ENCODE results near the gene LRRC59. TPM values are rescaled to one million over a fixed set of nuclear protein-coding genes. Genes with fewer than 3 reads are reported as not detected.

The LRRC59 gene
- total RNA-seq, 2 donors from 2014 or later: 87.9 to 98.2 TPM

DNA sequence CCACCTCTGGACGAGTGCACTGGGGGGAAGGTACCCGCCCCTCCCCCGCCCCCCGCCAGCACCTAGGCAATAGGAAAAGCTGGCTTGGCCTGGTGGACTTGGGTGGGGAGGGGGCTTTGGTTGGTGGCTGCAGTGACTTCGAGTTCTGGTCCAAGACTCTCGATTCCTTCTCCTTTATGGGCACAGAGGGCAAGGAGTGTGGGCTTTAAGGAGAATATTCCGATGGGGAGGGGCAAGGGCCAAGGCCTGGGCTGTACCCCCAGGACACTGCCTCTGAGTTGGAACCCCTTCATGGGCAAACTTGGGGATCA is 29.1 kb upstream of the LRRC59 start:
- peaks cover 10% of the 10 kb centered on the region for H3K4me1 ChIP-seq (ENCODE audit: control insufficient read depth, insufficient read depth, low read length)
- TF ChIP-seq CTCF (conservative IDR thresholded peaks at IDR 0.05): no peak
- peak overlapping the region; percentile 89 for H3K4me3 ChIP-seq (ENCODE audit: low read length)
- Mint-ChIP-seq H3K4me1 (peaks cover 18% of the 10 kb centered on the region), H3K36me3 (ENCODE audit: low read depth) (no peaks in the 10 kb centered on the region), H3K27ac (peak overlapping the region; percentile 17), H3K27me3 (ENCODE audit: insufficient read depth) (no peaks in the 10 kb centered on the region), H3K4me3 (peak overlapping the region; percentile 70), H3K9me3 (peaks cover 4% of the 10 kb centered on the region)
- peak overlapping the region; percentile 29 for H3K27ac ChIP-seq (ENCODE audit: low read depth, low read length)
- H3K9me3 ChIP-seq (ENCODE audit: control insufficient read depth, low read length): no peaks in the 10 kb centered on the region
- DNase-seq: no peak
- no peaks in the 10 kb centered on the region for H3K36me3 ChIP-seq (ENCODE audit: control insufficient read depth, insufficient read depth, low read length)
- 0 to 7% methylated on average over 3 to 7 of the region's 7 CpGs for WGBS, 2 experiments (ENCODE audit: insufficient coverage in 1 of 2, insufficient read length in 1 of 2)
- H3K27me3 ChIP-seq (ENCODE audit: control insufficient read depth, insufficient read depth, low read length, poor library complexity, severe bottlenecking): no peaks in the 10 kb centered on the region
- H3K9ac ChIP-seq (ENCODE audit: extremely low read depth, low read length, poor library complexity, severe bottlenecking): peak overlapping the region; percentile 30

- Mint-ChIP-seq H3K4me1 (peaks cover 18% of the 10 kb centered on the region), H3K27ac (peak within 1 kb of the TSS; percentile 89), H3K27me3 (ENCODE audit: insufficient read depth) (peaks cover 2% of the 10 kb centered on the region), H3K4me3 (peak within 1 kb of the TSS; percentile 70), H3K36me3 (ENCODE audit: low read depth) (no peaks in the 10 kb centered on the region), H3K9me3 (peaks cover 8% of the 10 kb centered on the region)
- 8 to 20% methylated on average over 28 to 70 of the region's 70 CpGs for WGBS, 2 experiments (ENCODE audit: insufficient coverage in 1 of 2, insufficient read length in 1 of 2)
- Histone ChIP-seq H3K9ac (ENCODE audit: extremely low read depth, low read length, poor library complexity, severe bottlenecking) (peak within 1 kb of the TSS; percentile 30), H3K4me1 (ENCODE audit: control insufficient read depth, insufficient read depth, low read length) (peaks cover 10% of the 10 kb centered on the region), H3K36me3 (ENCODE audit: control insufficient read depth, insufficient read depth, low read length) (no peaks in the 10 kb centered on the region), H3K27ac (ENCODE audit: low read depth, low read length) (peak within 1 kb of the TSS; percentile 47), H3K9me3 (ENCODE audit: control insufficient read depth, low read length) (no peaks in the 10 kb centered on the region), H3K27me3 (ENCODE audit: control insufficient read depth, insufficient read depth, low read length, poor library complexity, severe bottlenecking) (no peaks in the 10 kb centered on the region), H3K4me3 (ENCODE audit: low read length) (peak within 1 kb of the TSS; percentile 89)
- DNase-seq: peak; percentile 92
- TF ChIP-seq CTCF (conservative IDR thresholded peaks at IDR 0.05): no peak
Measured at GRCh38 chr17:50425682-50426471, 28.6 kb upstream of the LRRC59 start, which contains the start of gene ACSF2. Gene ACSF2, plus strand, starts transcription at chr17:50426218. Its CDS starts 44 bp downstream, at chr17:50426262.

- Mint-ChIP-seq H3K27ac (no peak overlapping the region), H3K36me3 (ENCODE audit: low read depth) (peaks cover 5% of the 10 kb centered on the region), H3K4me1 (peaks cover 18% of the 10 kb centered on the region), H3K9me3 (peaks cover 15% of the 10 kb centered on the region), H3K4me3 (peak overlapping the region; percentile 70), H3K27me3 (ENCODE audit: insufficient read depth) (peaks cover 5% of the 10 kb centered on the region)
- Histone ChIP-seq H3K9me3 (ENCODE audit: control insufficient read depth, low read length) (peaks cover 7% of the 10 kb centered on the region), H3K4me3 (ENCODE audit: low read length) (peak overlapping the region; percentile 66), H3K9ac (ENCODE audit: extremely low read depth, low read length, poor library complexity, severe bottlenecking) (no peak overlapping the region), H3K27me3 (ENCODE audit: control insufficient read depth, insufficient read depth, low read length, poor library complexity, severe bottlenecking) (no peaks in the 10 kb centered on the region), H3K36me3 (ENCODE audit: control insufficient read depth, insufficient read depth, low read length) (no peaks in the 10 kb centered on the region), H3K4me1 (ENCODE audit: control insufficient read depth, insufficient read depth, low read length) (peaks cover 10% of the 10 kb centered on the region), H3K27ac (ENCODE audit: low read depth, low read length) (peak overlapping the region; percentile 29)
- 93 to 100% methylated on average over 4 to 8 of the region's 8 CpGs for WGBS, 2 experiments (ENCODE audit: insufficient coverage in 1 of 2, insufficient read length in 1 of 2)
- no peak for DNase-seq
- TF ChIP-seq CTCF (conservative IDR thresholded peaks at IDR 0.05): no peak
Measured at GRCh38 chr17:50424996-50425681, 27.8 kb upstream of the LRRC59 start.
